Stimulated activated CD8-positive, alpha-beta memory T cell treated with anti-CD3 and anti-CD28 coated beads, Interleukin-7, amount 100 ng/mL, for 48 hours (primary cell): ENCODE measurements around the gene LRCH4.
A peak's percentile ranks its signal among the peaks of the same experiment; 100 is the strongest.

ENCODE experiments used
- DNase-seq, 2 donors: peaks; one replicate each; pipeline ENCODE4 v3.0.0-alpha.2; 2020; ENCODE audit warnings: low read depth in 1 of 2; ENCODE audit errors: extremely low read depth in 1 of 2

Gene LRCH4

DNA sequence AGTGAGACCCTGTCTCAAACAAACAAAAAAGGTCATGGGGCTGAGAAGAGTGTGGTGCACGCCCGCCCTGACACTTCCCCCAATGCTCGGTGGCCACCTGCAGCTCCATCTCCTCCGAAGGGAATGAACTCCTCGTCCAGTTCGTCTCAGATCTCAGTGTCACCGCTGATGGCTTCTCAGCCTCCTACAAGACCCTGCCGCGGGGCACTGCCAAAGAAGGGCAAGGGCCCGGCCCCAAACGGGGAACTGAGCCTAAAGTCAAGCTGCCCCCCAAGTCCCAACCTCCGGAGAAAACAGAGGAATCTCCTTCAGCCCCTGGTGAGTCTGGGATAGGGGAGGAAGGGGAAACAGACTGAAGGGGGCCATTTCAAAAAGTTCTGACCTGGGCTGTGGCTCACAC lies 20.4 kb upstream of the LRCH4 start:
- DNase-seq = no peak

DNA sequence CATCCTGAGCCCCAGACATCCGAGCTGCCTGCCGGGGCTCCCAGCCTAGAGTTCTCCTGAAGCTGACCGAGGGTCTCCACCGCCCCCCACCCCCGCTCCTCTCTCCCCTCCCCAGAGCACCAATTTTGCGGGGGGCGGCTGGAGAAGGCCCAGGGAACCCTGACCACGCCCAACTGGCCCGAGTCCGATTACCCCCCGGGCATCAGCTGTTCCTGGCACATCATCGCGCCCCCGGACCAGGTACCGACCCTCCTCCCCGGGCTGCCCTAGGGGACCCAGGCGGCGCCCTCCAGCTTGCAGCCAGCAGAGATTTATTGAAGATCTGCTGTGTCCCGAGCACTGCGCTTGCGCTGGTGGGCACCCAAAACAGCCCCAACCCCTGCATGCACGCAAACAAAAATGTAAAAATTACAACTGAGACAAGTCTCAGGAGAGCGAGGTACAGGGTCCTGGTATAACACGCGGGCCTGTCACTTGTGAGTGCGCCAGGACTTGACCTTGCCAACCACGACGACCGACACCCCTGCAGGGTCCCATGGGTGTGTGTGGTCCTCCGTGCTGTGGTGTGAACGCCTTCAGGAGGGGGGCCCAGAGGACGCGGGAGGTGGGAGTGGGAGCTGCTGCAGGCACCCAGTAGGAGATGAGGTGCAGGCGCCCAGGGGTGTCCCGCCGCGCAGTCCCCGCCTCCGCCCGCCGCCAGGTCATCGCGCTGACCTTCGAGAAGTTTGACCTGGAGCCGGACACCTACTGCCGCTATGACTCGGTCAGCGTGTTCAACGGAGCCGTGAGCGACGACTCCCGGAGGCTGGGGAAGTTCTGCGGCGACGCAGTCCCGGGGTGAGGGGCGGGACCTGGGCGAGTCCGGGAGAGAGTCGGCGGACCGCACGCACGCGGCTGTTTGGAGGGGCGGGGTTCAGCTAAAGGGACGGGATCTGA lies 19.3 kb upstream of the LRCH4 start:
- no peak for DNase-seq

DNA sequence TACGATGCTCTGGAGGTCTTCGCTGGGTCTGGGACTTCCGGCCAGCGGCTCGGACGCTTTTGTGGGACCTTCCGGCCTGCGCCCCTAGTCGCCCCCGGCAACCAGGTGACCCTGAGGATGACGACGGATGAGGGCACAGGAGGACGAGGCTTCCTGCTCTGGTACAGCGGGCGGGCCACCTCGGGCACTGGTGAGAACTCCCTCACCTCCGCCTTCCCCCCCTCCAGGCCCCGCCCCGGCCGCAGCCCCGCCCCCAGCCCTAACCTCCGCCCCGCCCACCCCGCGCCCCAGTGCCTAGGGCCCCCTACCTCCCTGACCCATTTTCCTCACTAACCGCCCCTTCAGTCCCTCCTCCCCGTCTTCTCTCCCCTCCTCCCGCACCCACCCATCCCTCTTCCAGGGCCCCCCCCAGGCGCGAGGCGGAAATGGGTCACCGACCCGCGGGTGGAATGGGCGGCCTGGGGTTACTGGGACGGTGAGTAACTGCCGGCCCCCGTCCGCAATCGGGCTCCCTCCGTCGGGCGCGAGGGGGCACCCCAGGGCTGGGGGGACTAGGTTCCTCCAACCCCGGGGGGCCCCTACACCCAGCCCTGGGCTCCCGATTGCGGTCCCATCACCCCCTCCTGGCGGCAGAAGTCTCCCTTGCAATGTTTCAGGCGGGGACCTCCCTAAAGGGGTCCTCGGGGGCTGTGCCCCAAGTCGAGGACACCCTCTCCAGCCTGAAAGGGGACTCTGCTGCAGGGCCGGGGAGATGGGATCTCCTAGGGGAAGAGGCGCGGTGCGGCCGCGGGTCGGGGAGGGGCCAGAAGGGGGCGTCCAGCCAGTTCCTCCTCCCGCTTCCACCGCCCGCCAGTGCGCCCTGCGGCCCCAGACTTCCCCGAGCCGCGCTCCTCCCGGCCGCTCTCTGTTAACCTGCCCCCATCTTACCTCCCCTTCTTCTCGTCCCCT lies 18.4 kb upstream of the LRCH4 start:
- peak; percentile 72 to 75 for DNase-seq

DNA sequence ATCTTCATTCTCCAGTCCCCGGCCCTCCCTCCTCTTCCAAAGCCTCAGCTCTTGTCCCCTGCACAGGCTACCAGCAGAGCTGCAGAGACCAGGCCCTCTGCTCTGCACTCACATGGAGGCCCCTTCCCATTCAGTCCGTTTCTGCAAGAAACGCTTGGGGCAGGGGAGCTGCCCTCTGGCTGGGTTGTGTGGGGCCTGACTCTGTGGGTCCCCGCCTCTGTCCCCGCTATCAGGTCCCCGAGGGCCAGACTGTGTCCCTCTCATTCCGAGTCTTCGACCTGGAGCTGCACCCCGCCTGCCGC lies 17.7 kb upstream of the LRCH4 start:
- DNase-seq = no peak

DNA sequence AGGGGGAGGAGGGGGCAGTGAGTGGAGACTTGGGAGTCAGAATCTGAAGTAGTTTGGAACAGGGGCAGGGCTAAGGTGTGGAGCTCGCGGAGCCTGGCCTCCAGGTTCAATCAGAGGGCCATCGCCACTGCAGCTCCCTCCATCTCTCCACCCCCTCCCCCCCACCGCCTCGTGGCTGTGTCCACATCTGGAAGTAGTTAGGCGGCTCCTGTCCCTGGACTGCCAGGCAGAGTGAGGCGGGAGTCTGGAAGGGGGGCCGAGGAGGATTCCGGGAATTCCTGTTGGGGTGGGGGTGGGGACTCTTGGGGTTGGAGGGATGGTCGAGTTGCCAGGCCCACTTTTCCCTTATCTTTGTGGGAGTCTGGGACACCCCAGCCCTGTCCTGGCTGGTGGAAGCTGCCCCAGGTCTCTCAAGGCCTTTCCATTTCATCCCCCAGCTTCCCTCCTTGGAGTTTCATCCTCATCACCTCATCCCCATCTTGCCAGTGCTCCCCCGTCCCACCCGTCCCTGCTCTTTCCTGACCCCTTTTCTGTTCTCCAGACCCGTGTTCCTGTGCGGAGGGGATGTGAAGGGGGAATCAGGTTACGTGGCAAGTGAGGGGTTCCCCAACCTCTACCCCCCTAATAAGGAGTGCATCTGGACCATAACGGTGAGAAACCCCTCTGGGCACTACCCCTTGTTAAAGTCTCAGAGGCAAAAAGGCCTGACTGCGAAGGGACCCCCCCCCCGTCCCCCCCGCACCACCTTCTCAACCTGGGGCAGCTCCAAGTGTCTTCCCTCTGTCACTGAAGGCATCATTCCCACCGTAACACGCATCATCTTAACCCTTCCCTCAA lies 17.2 kb upstream of the LRCH4 start:
- no peak for DNase-seq

DNA sequence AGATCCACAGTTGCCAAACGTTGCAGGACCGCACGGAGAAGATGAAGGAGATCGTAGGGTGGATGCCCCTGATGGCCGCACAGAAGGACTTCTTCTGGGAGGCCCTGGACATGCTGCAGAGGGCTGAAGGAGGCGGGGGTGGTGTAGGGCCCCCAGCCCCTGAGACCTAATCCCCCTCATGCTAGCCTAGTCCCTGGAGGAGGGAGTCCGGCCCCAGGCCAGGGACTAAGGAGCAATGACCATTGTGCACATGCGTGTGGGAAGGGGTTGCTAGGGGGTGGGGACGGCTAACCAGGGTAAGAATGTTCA lies 14.8 kb upstream of the LRCH4 start:
- DNase-seq = no peak

DNA sequence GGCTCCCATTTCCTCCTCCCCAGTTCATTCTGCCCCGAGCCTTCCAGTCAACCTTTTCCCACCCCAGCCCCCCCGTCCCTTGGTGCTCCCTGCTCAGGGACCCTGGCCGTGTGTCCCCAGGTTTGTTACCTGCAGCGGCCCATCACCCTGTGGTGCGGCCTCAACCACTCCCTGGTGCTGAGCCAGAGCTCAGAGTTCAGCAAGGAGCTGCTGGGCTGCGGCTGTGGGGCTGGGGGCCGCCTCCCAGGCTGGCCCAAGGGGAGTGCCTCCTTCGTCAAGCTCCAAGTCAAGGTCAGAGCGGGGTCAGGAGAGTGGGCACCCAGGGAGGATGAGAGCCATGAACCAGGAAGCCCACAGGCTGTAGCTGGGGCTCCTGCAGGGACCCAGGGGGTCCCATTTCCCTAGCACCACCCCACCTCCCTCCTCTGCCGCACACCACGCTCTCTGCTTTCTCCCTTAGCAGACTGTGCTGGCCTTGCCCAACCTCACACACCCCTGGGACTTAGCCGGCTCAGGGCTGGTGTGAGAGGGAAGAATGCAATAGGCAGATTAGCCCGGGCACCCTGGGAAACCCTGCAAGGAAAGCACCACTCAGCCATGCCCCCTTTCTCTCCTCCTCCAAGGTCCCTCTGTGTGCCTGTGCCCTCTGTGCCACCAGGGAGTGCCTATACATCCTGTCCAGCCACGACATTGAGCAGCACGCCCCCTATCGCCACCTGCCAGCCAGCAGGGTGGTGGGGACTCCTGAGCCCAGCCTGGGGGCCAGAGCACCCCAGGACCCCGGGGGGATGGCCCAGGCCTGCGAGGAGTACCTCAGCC lies 14.2 kb upstream of the LRCH4 start:
- no peak for DNase-seq

DNA sequence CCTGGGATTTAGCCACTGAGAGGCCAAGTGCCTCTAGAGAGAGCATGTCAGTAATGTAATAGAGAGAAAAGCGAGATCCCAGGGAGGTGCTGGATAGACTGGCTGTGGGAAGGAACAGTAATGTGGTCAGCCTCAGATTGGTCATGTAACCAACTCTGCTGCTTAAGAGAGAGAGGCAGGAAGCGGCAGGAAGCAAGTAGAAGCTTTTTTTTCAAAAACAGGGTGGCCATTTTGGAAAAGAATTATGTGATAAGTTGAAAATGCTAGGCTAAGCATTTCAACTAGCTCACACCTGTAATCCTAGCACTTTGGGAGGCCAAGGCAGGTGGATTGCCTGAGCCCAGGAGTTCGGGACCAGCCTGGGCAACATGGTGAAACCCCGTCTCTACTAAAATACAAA lies 12.5 kb upstream of the LRCH4 start:
- DNase-seq = no peak

DNA sequence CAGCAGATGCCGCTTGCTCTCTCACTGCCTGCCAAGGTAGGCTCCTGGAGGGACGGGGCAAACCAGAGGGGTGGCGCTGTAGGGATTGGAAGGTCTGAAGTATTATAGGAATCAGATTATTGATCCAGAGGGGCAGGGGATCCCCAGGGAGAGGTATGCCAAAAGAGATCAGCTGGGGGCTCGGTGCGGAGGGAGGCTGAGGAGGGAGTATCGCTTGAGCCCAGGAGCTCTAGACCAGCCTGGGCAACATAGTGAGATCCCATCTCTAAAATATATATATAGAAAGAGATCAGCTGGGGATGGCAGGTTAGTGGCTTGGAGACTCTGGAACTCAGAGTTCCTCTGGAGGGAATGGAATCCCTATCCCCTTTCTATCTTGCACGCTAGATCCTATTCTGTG lies 9.3 kb upstream of the LRCH4 start:
- DNase-seq = no peak

DNA sequence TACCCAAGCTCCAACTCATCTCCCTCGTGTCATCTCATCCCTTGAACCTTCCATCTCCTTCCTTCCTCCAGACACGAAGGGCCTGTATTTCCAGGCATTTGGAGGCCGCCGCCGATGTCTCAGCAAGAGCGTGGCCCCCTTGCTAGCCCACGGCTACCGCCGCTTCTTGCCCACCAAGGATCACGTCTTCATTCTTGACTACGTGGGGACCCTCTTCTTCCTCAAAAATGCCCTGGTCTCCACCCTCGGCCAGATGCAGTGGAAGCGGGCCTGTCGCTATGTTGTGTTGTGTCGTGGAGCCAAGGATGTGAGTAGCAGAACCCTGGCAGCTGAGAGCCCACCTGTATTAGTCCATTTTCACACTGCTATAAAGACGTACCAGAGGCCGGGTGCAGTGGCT lies 5.7 kb upstream of the LRCH4 start:
- no peak for DNase-seq

DNA sequence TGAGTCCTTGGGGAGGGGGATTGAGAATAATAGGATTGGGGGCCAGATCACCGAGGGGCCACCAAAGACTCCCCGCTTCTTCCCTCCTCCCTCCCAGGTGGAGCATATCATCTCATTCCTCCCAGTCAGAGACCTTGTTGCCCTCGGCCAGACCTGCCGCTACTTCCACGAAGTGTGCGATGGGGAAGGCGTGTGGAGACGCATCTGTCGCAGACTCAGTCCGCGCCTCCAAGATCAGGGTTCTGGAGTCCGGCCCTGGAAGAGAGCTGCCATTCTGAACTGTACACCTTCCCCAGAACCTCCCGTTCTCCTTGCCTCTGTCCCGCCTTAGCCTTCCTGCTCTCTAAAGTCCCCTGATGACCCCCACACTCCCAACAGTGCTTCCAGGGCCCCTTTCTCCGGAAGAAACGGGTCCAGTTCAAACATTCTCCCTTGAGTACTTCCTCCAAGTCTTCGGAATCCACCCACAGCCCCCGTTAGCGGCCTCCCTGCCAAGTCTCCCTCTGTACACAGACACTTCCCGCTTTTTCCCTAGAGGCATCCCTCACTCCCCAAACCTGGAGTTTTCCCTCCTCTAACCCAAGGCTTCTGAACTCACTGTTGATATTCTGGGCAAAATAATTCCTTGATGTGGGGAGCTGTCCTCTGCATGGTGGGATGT lies 4.3 kb upstream of the LRCH4 start:
- DNase-seq = no peak

DNA sequence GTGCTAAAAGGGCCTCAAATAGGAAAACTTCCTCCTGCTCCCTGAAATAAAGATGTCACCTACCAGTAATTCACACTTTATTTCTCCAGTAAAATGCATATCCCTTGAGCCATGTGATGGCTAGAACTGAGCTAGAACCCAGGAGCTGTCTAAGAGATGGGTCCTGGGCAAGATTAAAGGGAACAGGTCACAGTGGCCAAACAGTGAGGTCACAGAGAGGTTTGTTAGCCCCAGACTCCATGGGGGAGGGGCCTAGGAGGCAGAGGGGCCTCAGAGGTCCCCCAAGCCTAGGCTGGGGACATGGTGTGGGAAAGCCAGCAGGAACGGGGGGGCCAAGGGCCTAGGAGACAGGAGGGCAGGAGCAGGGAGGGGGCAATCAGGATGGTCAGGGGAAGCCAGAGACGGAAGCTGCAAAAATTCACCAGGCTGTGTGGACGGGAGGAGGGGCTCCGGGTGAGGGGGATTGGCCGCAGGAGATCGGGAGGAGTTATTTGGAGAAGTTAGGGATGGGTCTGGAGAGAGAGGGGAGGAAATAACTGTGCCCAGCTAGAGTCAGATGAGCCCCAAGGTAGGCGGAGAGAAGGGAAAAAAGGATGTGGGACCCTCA lies 3.5 kb upstream of the LRCH4 start:
- DNase-seq = no peak

DNA sequence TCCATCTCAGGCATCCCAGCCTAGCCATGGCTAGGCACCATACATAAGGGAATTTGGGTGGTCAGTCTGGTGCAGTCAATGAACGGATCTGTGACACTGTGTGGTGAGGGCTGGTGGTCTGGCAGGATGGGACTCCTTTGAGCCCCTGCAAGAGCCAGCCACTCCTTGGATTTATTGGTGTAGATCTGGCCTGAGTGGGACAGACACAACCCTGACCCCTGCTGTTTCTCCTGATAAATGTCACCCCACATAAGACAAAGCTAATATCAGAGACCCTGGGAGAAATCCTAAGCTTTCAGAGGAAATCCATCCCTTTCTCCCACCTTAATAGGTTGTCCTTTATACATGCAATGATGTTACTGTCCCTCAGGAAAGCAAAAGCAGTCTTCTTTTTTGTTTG lies 2.5 kb upstream of the LRCH4 start:
- no peak for DNase-seq

DNA sequence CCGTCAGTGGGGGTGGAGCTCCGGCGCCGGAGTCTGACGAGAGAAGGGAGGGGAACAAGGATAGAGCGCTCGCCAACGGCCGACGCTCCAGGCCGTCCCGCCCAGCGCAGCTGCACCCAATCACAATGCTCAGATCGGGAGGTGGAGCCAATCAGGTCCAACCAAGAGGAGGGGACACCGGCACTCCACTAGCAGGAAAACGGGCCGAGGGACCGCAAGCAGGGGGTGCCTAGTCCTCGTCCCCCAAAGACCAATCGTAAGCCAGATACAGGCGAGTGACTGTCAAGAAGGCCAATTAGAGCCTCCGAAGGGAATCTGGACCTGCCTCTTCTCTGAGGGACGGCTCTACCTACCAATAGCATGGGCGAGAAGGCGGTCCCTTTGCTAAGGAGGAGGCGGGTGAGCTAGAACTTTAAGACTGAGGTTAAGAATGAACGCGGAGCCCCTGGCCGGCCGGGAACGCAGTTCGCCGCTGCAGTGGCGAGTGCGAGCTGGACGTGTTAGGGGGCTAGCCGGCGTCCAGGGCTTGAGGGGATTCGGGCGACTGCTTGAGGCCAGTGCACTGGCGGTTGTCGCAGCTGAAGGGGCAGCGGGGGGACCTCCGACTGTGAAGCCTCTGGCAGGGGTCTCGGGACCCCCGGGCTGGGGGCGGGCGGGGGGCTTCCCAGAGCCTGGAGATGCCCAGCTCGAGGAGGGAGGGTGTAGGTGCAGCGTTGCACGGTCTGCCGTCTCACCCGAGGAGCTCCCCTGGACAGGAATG lies 517 bp upstream of the LRCH4 start, which contains the start of gene FBXO24:
TSS of gene FBXO24 (plus strand) at position 63 of the 760 bp plus-strand sequence. CDS start at position 361, 298 bp downstream.
- peak; percentile 99 to 100 for DNase-seq

DNA sequence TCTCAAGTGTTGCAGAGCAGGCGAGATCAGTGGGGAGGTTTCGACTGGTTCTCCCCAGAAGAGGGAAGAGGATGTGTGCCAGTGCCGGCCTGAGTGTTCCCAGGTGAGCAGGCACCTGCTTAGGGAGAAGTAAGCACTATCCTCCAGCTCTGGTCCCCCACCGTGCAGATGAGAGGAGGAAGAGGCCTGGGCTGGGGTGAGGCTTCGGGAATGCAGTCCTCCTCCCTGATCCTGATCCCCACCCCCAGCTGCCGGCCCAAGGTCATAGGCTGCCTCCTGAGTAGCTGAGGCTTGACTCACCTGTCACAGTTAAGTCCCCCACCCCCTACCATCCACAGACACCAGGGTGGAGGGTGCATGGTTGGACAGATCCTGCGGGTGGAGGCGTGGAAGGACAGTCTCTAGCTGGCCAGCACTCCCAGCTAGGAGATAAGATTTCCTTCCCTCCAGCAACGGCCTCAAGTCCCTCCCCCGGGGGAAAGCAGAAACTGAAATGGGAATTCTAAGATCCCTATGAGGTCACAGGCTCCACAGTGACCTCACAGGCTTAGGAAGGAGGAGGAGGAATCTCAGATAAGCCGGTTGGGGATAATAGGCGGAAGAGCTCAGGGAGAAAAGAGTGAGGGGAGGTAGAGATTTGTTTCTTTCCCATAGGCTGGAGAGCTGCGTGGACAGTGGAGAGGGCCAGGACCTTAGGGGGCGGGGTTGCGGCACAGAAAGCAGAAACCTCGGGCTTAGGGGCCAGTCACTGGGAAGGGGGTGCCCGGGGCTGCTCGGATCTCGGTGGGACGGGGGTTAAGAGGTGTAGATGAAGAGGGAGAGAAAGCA lies 1.0 kb downstream of the LRCH4 start:
- no peak for DNase-seq

DNA sequence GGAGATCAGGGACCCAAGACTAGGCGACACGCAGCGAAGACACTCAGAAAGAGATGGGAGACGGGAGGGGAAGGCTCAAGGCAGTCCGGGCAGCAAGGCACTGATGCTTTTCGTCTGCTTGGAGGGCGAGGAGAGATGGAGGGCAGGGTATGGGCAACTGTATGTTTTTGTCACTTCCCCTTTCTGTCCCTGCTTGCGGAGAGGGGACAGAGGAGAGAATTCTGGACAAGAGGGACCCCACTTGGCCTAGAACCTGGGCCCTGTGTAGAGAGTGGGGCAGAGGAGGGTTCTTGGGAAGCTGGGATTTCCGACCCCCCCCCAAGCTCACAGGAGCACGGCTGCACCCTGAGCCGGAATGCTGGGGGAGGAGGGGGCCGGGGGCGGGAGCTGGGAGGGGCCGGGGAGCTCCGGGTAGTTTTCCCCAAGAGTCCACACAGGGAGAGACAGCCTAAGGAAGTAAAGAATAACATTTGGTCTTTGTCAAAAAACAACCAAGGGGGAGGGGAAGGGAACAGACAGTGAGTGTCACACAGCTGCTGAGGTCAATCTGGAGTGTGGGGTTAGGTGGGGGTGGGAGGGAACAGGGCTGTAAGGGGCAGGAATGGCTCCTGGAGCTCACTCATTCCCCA lies 1.8 kb downstream of the LRCH4 start:
- no peak for DNase-seq
